GM10266 (cell line): ENCODE data around the gene TRUB1.
"Not testable (repeated sequence)": the region's sequence is repeated elsewhere in the genome, so short reads cannot be mapped to it uniquely, and the experiment has no call there.

ENCODE experiments used
- DNase-seq: peaks from one replicate; pipeline ENCODE4 v3.0.0; 2012; ENCODE audit errors: extremely low spot score
- TF ChIP-seq, protein P1 (sequence below): IDR thresholded peaks from 2 replicates; pipeline ENCODE4 v1.5.1; 2012; ENCODE audit warnings: mild to moderate bottlenecking, low read depth; ENCODE audit not compliant: control insufficient read depth, insufficient read depth; ENCODE audit errors: missing control alignments

TRUB1 gene

DNA sequence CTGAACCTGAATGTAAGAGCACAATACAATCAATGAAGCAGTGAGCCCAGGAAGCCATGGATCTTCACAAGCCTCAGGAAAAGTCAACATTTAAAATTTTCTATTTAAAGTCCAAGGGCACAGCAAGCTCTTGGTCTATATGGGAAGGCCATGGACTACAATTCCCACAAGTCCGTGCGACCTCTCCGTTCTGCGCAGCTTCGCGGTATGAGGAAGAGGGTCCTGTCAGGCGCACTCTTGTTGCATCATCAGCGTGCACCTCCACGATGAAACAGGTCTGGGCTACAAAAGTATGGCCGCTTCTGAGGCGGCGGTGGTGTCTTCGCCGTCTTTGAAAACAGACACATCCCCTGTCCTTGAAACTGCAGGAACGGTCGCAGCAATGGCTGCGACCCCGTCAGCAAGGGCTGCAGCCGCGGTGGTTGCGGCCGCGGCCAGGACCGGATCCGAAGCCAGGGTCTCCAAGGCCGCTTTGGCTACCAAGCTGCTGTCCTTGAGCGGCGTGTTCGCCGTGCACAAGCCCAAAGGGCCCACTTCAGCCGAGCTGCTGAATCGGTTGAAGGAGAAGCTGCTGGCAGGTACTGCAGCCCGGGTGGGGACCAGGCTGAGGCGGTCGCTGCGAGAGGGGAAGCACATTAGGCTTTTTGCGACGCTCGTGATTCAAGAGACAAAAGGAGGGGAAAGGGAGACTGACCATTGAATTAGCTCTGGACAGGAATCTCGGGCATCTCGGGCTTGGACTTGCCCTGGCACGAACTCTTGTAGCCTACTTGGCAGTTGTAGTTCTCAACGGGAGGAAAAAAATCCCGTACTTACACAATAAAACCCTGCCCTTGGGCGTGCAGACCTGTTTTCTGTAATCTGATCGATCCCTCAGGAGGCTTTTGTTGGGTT is at the start of gene TRUB1:
TSS of gene TRUB1 (plus strand) at position 234 of the 894 bp plus-strand sequence. CDS start at position 293, 59 bp downstream.
- peak; percentile 81 for DNase-seq
- TF ChIP-seq, protein P1, sequence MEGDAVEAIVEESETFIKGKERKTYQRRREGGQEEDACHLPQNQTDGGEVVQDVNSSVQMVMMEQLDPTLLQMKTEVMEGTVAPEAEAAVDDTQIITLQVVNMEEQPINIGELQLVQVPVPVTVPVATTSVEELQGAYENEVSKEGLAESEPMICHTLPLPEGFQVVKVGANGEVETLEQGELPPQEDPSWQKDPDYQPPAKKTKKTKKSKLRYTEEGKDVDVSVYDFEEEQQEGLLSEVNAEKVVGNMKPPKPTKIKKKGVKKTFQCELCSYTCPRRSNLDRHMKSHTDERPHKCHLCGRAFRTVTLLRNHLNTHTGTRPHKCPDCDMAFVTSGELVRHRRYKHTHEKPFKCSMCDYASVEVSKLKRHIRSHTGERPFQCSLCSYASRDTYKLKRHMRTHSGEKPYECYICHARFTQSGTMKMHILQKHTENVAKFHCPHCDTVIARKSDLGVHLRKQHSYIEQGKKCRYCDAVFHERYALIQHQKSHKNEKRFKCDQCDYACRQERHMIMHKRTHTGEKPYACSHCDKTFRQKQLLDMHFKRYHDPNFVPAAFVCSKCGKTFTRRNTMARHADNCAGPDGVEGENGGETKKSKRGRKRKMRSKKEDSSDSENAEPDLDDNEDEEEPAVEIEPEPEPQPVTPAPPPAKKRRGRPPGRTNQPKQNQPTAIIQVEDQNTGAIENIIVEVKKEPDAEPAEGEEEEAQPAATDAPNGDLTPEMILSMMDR, result no peak

DNA sequence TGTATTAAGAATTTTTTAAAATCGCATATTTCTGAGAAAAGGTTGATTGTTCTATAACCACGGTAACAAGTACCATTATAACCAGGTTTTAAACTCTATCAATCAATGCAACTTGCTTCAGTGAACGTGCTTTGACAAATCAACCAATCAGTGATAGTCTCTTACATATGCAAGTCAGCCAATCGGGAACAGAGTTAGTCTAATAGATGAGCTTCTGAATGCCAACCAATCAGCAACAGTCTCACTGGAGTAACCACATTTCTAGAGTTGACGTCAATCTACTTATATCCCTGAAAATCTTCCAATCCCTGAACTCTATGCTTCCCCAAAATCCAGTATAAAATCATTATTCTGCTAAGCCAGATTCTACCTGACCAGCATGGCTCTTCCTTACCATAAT is 44.7 kb upstream of the TRUB1 start:
- TF ChIP-seq, protein P1, result no peak
- DNase-seq, result no peak

DNA sequence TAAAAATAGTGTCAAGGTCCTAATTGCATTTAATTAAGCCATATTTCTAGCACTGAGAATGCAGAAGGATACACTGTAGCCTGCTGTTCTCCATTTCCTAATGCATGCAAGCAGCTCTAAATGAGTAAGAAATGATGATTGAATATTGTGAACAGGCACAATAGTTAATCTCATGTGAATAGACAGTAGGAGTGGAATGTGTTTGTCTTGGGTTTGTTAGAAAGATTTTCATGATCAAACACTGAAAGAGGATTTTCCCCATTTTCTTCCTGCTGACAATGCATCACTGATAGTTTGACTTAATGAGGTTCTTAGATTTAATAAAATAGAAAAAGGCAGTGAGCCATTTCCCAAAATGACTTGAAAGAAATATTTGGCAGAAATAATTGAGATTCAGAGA is 43.1 kb upstream of the TRUB1 start:
- DNase-seq, result no peak
- TF ChIP-seq, protein P1, result no peak

DNA sequence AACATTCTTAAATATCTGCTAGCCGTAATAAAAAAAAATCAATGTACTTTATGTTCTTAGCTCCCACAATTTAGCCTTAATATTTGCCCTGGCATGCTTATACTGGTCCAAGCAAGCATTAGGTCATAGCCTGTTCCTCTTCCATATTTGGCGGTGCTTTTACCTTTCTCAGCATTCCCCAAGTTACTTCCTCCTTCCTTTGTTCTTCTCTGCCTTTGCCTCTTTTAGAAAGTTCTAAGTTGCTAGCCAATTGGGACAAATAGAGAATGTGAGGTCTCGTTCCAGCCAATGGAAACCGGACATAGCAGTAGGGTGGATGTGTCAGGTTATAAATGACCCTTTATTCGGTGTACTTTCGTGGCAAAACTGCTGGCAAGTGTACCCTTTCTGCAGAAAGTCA is 41.0 kb upstream of the TRUB1 start:
- DNase-seq, result not testable (repeated sequence)

DNA sequence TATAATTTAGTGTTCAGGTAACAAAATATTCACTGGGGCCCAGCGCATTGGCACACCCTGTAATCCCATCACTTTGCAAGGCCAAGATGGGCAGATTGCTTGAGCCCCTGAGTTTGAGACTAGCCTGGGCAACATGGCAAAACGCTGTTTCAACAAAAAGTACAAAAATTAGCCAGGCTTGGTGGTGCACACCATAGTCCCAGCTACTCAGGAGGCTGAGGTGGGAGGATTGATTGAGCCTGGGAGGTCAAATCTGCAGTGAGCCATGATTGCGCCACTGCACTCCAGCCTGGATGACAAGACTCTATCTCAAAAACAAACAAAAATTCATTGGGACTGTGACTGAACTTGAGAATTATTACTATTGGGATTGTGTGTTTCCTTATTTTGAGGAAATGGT is 40.4 kb upstream of the TRUB1 start:
- no peak for DNase-seq
- TF ChIP-seq, protein P1, result no peak

DNA sequence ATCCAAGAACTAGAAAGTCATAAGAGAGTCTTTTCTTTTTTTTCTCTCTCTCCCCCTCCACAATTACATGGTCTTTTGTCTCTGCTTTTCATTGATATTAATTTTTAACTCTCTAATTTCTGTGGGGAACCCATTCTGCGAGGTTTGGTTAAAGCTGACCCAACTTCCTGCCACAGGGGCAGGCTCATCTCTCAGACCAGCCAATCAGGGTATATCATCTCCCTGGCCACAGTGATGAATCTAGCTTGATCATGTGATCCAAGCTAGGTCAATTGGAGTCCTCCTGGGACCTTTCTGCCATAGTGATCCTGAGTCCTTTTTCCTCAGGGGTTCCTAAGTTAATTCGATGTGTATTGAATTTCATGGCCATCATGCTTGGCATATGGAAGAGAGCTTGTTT is 38.0 kb upstream of the TRUB1 start:
- TF ChIP-seq, protein P1, result no peak
- DNase-seq, result no peak

DNA sequence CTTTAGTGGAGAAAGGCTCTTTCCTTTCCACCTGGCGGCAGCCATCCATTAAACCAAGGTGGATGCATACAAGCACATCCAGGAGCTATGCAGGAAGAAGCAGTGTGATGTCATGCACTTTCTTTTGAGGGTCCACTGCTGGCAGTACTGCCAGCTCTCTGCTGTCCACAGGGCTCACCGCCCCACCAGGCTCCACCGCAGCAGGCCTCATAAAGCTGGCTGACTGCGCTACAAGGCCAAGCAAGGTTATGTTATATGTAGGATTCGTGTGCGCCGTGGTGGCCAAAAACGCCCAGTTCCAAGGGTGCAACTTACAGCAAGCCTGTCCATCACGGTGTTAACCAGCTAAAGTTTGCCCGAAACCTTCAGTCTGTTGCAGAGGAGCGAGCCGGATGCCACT is 37.3 kb upstream of the TRUB1 start:
- no peak for DNase-seq
- TF ChIP-seq, protein P1, result no peak
